NB4 (cell line): ENCODE measurements around the gene PHC3.

Source experiments
- DNase-seq: peaks from one replicate; pipeline ENCODE4 v3.0.0; 2010; ENCODE audit warnings: low read depth
- H3K4me3 ChIP-seq: one replicate; pipeline ENCODE4 v1.5.1; 2011; ENCODE audit warnings: mild to moderate bottlenecking, low read depth, low read length, moderate library complexity
- CTCF ChIP-seq: IDR thresholded peaks from one replicate; pipeline ENCODE4 v1.5.1; 2012; ENCODE audit warnings: low read depth, low read length
- MAX ChIP-seq: IDR thresholded peaks from 2 replicates; pipeline ENCODE4 v1.6.1; 2011; ENCODE audit warnings: low read depth, low read length
- MYC ChIP-seq: IDR thresholded peaks from 2 replicates; pipeline ENCODE4 v1.6.1; 2011; ENCODE audit warnings: low read depth, low read length
- POLR2A ChIP-seq: IDR thresholded peaks from 2 replicates; pipeline ENCODE4 v1.6.1; 2011; ENCODE audit warnings: mild to moderate bottlenecking; ENCODE audit not compliant: insufficient read length; ENCODE audit errors: extremely low read depth

Gene PHC3

GRCh38 chr3:170180908-170181885 lies at the start of gene PHC3:
Gene PHC3 (minus strand): TSS chr3:170181733. CDS start chr3:170181715, 18 bp downstream.
- H3K4me3 ChIP-seq = peak within 1 kb of the TSS; percentile 93
- peak; percentile 94 for DNase-seq
- TF ChIP-seq MYC = peak; percentile 10; the same call in 1 of the 2 replicates
- TF ChIP-seq MAX = peak; percentile 97
- no peak for TF ChIP-seq CTCF
- peak; percentile 86 for TF ChIP-seq POLR2A

GRCh38 chr3:170228093-170228766 lies 46.7 kb upstream of the PHC3 start:
- no peak for TF ChIP-seq MAX
- no peak for DNase-seq

GRCh38 chr3:170226426-170226960 lies 45.0 kb upstream of the PHC3 start:
- no peak for DNase-seq
- no peak overlapping the region for H3K4me3 ChIP-seq
- no peak for TF ChIP-seq MAX
- no peak for TF ChIP-seq MYC
- no peak for TF ChIP-seq POLR2A
- no peak for TF ChIP-seq CTCF

More at GRCh38 chr3:170228093-170228766, 46.7 kb upstream of the PHC3 start:
- no peak overlapping the region for H3K4me3 ChIP-seq

GRCh38 chr3:170225166-170225565 lies 43.6 kb upstream of the PHC3 start:
- H3K4me3 ChIP-seq = no peak overlapping the region
- no peak for DNase-seq
- no peak for TF ChIP-seq CTCF
- TF ChIP-seq MAX = no peak
- no peak for TF ChIP-seq MYC
- no peak for TF ChIP-seq POLR2A

- peak; percentile 53 for DNase-seq
- peak overlapping the region; percentile 89 for H3K4me3 ChIP-seq
- TF ChIP-seq POLR2A = no peak
- TF ChIP-seq MYC = no peak
- TF ChIP-seq CTCF = no peak
Observed at GRCh38 chr3:170222647-170223541, 41.4 kb upstream of the PHC3 start.
